Spleen (tissue), 7 donors: ENCODE results near the gene NGF.

Experiments used
- CTCF ChIP-seq, 11 experiments: fragments of 200-600 bp in 7 of 11; fragments of 450-650 bp in 4 of 11; sonication (generic) in 4 of 11; IDR thresholded peaks in 8 of 11; conservative IDR thresholded peaks in 3 of 11; 1 replicate in 7 of 11; 2 replicates in 4 of 11; pipeline versions ENCODE4 v1.4.0 to v1.8.0; 2016 to 2021; ENCODE audit warnings: antibody characterized with exemption in 11 of 11, inconsistent platforms in 4 of 11, mild to moderate bottlenecking in 1 of 11
- POLR2A ChIP-seq, 3 donors: fragments of 450-650 bp; IDR thresholded peaks; one replicate each; pipeline ENCODE4 v1.5.1; 2017; ENCODE audit warnings: antibody characterized with exemption in 3 of 3, mild to moderate bottlenecking in 1 of 3
- POLR2AphosphoS5 ChIP-seq, 3 donors: sonication (generic); formaldehyde crosslinking; IDR thresholded peaks; one replicate each; pipeline ENCODE4 v1.5.1; 2017; ENCODE audit warnings: antibody characterized with exemption in 3 of 3
- donor health status: DM: no; HTN: no; CAD: no; lungs with moderate emphysema.
- donor health status: DM: no; HTN: no; CAD: no.
- donor health status: DM: no; HTN: no; CAD: no.

DNA sequence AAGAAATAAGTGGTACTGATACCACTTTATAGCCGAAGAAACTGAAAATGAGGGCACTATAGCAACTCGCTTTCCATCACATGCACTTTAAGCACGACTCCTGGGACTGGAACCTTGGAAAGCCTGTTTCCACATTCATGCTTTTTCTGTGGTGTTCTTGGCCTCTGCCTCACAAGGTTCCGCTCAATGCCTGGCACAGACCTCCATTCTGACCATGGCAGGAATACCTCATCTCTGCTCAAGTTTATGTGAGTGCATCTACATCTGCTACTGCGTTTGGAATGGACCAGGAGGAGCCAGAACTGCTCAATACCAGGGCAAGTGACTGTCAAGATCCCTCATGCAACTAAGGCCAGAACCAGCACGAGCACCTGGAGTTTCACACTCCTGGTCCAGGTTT is 11.6 kb downstream of the NGF start:
- no peak for TF ChIP-seq CTCF (IDR thresholded peaks at IDR 0.05 in 8 of 11, conservative IDR thresholded peaks at IDR 0.05 in 3 of 11)
- TF ChIP-seq POLR2A (IDR thresholded peaks at IDR 0.05), result no peak
- no peak for TF ChIP-seq POLR2AphosphoS5 (IDR thresholded peaks at IDR 0.05)
